ENCODE results near the gene JCAD. TPM values are rescaled to one million over a fixed set of nuclear protein-coding genes. Genes with fewer than 3 reads are reported as not detected.

JCAD gene
- total and polyA plus RNA-seq, 10 of the 15 experiments (the other 5 are each of a cell fraction or from before 2014, with no cell fraction given): 0.28 TPM; not detected in 9

DNA sequence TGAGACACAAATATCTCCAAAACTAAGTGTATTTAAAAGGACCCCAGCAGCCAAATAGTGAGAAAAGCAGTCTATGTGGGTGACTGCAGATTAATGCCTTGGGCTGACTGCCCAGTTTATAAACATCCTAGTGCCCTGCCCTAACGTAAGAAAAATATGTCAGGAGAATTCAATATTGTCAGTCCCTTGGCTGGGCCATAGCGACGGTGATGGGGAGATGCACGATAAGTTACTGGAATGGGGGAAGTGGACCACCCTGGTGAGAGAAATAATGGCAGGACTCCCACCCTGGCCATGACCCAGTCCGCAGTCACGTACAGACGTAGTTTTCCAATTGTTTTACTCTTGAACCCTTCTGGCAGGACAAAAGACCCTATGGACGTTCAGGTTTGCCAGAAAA, 48.0 kb downstream of the JCAD start:
- no peak overlapping the region for H3K4me3 ChIP-seq
- DNase-seq (ENCODE audit: low read depth, low spot score) (no peak), FAIRE-seq (no peak), ATAC-seq (no peak)
- SMC1A ChIA-PET (ENCODE audit: uncharacterized antibody, unreplicated experiment): interaction anchor here (1.0 kb wide), 1 partner anchor 13 kb away, joined by 3 read pairs; no protein-coding TSS in a partner anchor
- WGBS (ENCODE audit: insufficient coverage, insufficient replicate concordance, low lambda C conversion rate, missing lambda C conversion rate): 32% methylated on average over 8 of the region's 8 CpGs
- no peak overlapping the region for H3K4me2 ChIP-seq (ENCODE audit: control insufficient read depth, insufficient read depth)
- intact Hi-C loops (cut with micrococcal nuclease; ENCODE audit: unreplicated experiment): no loop called here
- BruUV-seq (replicated peaks): no TSS peak
- no peaks in the 10 kb centered on the region for H3K4me1 ChIP-seq (ENCODE audit: control insufficient read depth, insufficient read depth, low read length)
- no peaks in the 10 kb centered on the region for H4K20me1 ChIP-seq (ENCODE audit: control insufficient read depth, insufficient read depth)
- RAD21 ChIA-PET (ENCODE audit: unreplicated experiment): no interaction called here
- CTCF ChIA-PET: interaction anchor here (0.8 to 1.4 kb wide), 3 partner anchors 9 to 12 kb away, joined by 3 to 4 read pairs (median 4); no protein-coding TSS in a partner anchor
- POLR2A ChIA-PET: interaction anchor here (1.0 kb wide), 1 partner anchor 13 kb away, joined by 12 read pairs; no protein-coding TSS in a partner anchor
- H3K9ac ChIP-seq (ENCODE audit: control insufficient read depth, insufficient read depth, low read length): no peak overlapping the region
- H3K79me2 ChIP-seq (ENCODE audit: control insufficient read depth, insufficient read depth, low read length): no peaks in the 10 kb centered on the region
- no peak overlapping the region for H3K27ac ChIP-seq (ENCODE audit: control insufficient read depth, insufficient read depth)
- H2AFZ ChIP-seq (ENCODE audit: control insufficient read depth, low read depth, low read length): no peak overlapping the region
- no peaks in the 10 kb centered on the region for H3K9me3 ChIP-seq (replicated peaks; ENCODE audit: control insufficient read depth, insufficient read depth, low read length)
- no peaks in the 10 kb centered on the region for H3K27me3 ChIP-seq (replicated peaks in 1 of 2; ENCODE audit: control insufficient read depth in 2 of 2, insufficient read depth in 2 of 2, low read length in 1 of 2)
- in situ Hi-C loops (cut with MboI): loop anchor here (25.0 kb wide), 1 partner anchor 226 kb away; no protein-coding TSS in a partner anchor
- H3K36me3 ChIP-seq (ENCODE audit: control insufficient read depth in 2 of 2, insufficient read depth in 2 of 2, low read length in 1 of 2): no peaks in the 10 kb centered on the region
- TF ChIP-seq TARDBP (IDR thresholded peaks at IDR 0.05; ENCODE audit: borderline replicate concordance): no peak
- TF ChIP-seq ZBTB4 (CRISPR knock-in tag; IDR thresholded peaks at IDR 0.05): no peak
- TF ChIP-seq RBBP5 (conservative IDR thresholded peaks at IDR 0.05): no peak
- TF ChIP-seq MEF2A (IDR thresholded peaks at IDR 0.05; ENCODE audit: insufficient read depth, low read depth, low read length): no peak
- TF ChIP-seq E4F1 (IDR thresholded peaks at IDR 0.05; ENCODE audit: borderline replicate concordance, partially characterized antibody): no peak
- no peak for TF ChIP-seq EP300 (IDR thresholded peaks at IDR 0.05; ENCODE audit: borderline replicate concordance in 1 of 2, control insufficient read depth in 1 of 2, low read depth in 2 of 2, low read length in 2 of 2)
- no peak for TF ChIP-seq RAD21 (IDR thresholded peaks at IDR 0.05; ENCODE audit: insufficient read depth, low read depth, low read length)
- TF ChIP-seq MTA2 (IDR thresholded peaks at IDR 0.05; ENCODE audit: low read depth): no peak
- no peak for TF ChIP-seq PAX8 (IDR thresholded peaks at IDR 0.05)
- TF ChIP-seq USF2 (IDR thresholded peaks at IDR 0.05; ENCODE audit: borderline replicate concordance, low read depth, low read length): no peak
- TF ChIP-seq CREB1 (IDR thresholded peaks at IDR 0.05; ENCODE audit: low read depth): no peak
- TF ChIP-seq ATF7 (IDR thresholded peaks at IDR 0.05; ENCODE audit: low read depth): no peak
- TF ChIP-seq ZBTB40 (IDR thresholded peaks at IDR 0.05; ENCODE audit: borderline replicate concordance): no peak

Measured in GM12878 (cell line).